ENCODE results near the gene LILRB4.
"Not testable (repeated sequence)": the region's sequence is repeated elsewhere in the genome, so short reads cannot be mapped to it uniquely, and the experiment has no call there.

GRCh38 chr19:54636081-54636480 lies 26.7 kb upstream of the LILRB4 start:
- TF ChIP-seq POLR2A, CTCF (IDR thresholded peaks at IDR 0.05): not testable (repeated sequence)
